K562 (cell line): Measurements from ENCODE around the gene HAPLN2. TPM values are rescaled to one million over a fixed set of nuclear protein-coding genes. Genes with fewer than 3 reads are reported as not detected.

Experiments used
- CBX8 ChIP-seq: fragments of 200-600 bp; sonication (generic); IDR thresholded peaks from 2 replicates; pipeline ENCODE4 v1.6.1; 2012; ENCODE audit warnings: borderline replicate concordance, mixed run types, low read depth, mild to moderate bottlenecking, moderate library complexity, mixed read lengths, low read length, control low read depth, inconsistent platforms; ENCODE audit not compliant: poor library complexity, severe bottlenecking; ENCODE audit errors: extremely low read depth
- CREBBP ChIP-seq: IDR thresholded peaks from one replicate; pipeline ENCODE4 v1.6.1; 2012; ENCODE audit warnings: low read depth, mild to moderate bottlenecking, control low read depth, inconsistent platforms, low read length
- GTF2E2 ChIP-seq: fragments of 200-800 bp; sonication (Bioruptor generic); IDR thresholded peaks from 2 replicates; pipeline ENCODE4 v1.6.1; 2016; ENCODE audit warnings: missing genetic modification characterization, missing compliant biosample characterization
- HNRNPLL ChIP-seq: fragments of 200-400 bp; formaldehyde crosslinking; IDR thresholded peaks from 2 replicates; pipeline ENCODE4 v1.6.1; 2017; ENCODE audit warnings: low read length, low read depth, mild to moderate bottlenecking; ENCODE audit not compliant: poor library complexity, severe bottlenecking
- MYC ChIP-seq, 2 experiments: fragments of 250-450 bp in 1 of 2; sonication (Bioruptor Pico) in 1 of 2; IDR thresholded peaks; 2 replicates each; pipeline versions ENCODE4 v1.5.1 to v1.6.1; 2012 to 2021; ENCODE audit warnings: low read depth in 2 of 2, borderline replicate concordance in 1 of 2, improper control_type of control experiment in 1 of 2, low read length in 1 of 2, mild to moderate bottlenecking in 1 of 2, moderate library complexity in 1 of 2
- NCOR1 ChIP-seq: fragments of 450-650 bp; IDR thresholded peaks from 2 replicates; pipeline ENCODE4 v1.6.1; 2016; ENCODE audit warnings: mild to moderate bottlenecking, moderate library complexity
- POLR2H ChIP-seq: IDR thresholded peaks from 2 replicates; pipeline ENCODE4 v1.6.1; 2016; ENCODE audit warnings: missing genetic modification characterization, low read depth, mild to moderate bottlenecking, control low read depth, missing compliant biosample characterization, moderate library complexity
- PTTG1 ChIP-seq: fragments of 450-650 bp; IDR thresholded peaks from 2 replicates; pipeline ENCODE4 v1.6.1; 2016; ENCODE audit warnings: low read depth, mild to moderate bottlenecking, missing genetic modification characterization, missing compliant biosample characterization
- RBM39 ChIP-seq: fragments of 200-400 bp; formaldehyde crosslinking; optimal IDR thresholded peaks from 2 replicates; pipeline ENCODE3; 2018; ENCODE audit warnings: low read depth, low read length
- THRA ChIP-seq: fragments of 450-650 bp; IDR thresholded peaks from 2 replicates; pipeline ENCODE4 v1.6.1; 2017; ENCODE audit warnings: mild to moderate bottlenecking, moderate library complexity
- TRIM28 ChIP-seq: fragments of 450-650 bp; IDR thresholded peaks from 2 replicates; pipeline ENCODE4 v1.6.1; 2017
- ZNF644 ChIP-seq: fragments of 200-800 bp; sonication (Bioruptor generic); IDR thresholded peaks from 2 replicates; pipeline ENCODE4 v1.6.1; 2016; ENCODE audit warnings: low read depth, missing genetic modification characterization, missing compliant biosample characterization
- ZNF695 ChIP-seq: fragments of 450-650 bp; formaldehyde crosslinking; IDR thresholded peaks from 2 replicates; pipeline ENCODE4 v1.4.0; 2020; ENCODE audit warnings: mild to moderate bottlenecking, moderate library complexity
- polyA plus RNA-seq, 8 experiments: library from polyadenylated mRNA; depleted of rRNA in 4 of 8; stranded (reverse) in 5 of 8; unstranded in 3 of 8; fragments of >200 nt; fragmentation: Nextera tagmentation in 2 of 8; fragmentation: Illumina TruSeq in 1 of 8; extraction: Ambion mirVana in 2 of 8; extraction: Trizol in 1 of 8; gene quantifications; 2 replicates each; pipeline versions ENCODE4 v1.2.1 to v1.2.3, GENCODE V29; 2011 to 2014; ENCODE audit warnings: inconsistent platforms in 1 of 8, missing spikeins in 1 of 8
- total RNA-seq, 7 experiments: library from RNA; depleted of rRNA in 6 of 7; stranded (reverse); fragments of >200 nt in 6 of 7; fragmentation: Illumina TruSeq in 2 of 7; extraction: Trizol in 2 of 7; gene quantifications; 2 replicates each; pipeline versions ENCODE4 v1.2.1 to v1.2.3, GENCODE V29; 2011 to 2021; ENCODE audit warnings: low replicate concordance in 1 of 7
- TF ChIP-seq, protein P1 (sequence below), 2 experiments: fragments of 450-650 bp in 1 of 2; sonication (generic) in 1 of 2; formaldehyde crosslinking in 1 of 2; IDR thresholded peaks; 2 replicates each; pipeline versions ENCODE4 v1.7.1 to v1.9.0; 2016 to 2022; ENCODE audit warnings: inconsistent platforms in 1 of 2, mild to moderate bottlenecking in 1 of 2, missing genetic modification reagents in 1 of 2

The HAPLN2 gene
- total and polyA plus RNA-seq, 9 of the 15 experiments (the other 6 are each of a cell fraction or from before 2014, with no cell fraction given): 0.14 to 5.2 (median 3.8) TPM; not detected in 4

DNA sequence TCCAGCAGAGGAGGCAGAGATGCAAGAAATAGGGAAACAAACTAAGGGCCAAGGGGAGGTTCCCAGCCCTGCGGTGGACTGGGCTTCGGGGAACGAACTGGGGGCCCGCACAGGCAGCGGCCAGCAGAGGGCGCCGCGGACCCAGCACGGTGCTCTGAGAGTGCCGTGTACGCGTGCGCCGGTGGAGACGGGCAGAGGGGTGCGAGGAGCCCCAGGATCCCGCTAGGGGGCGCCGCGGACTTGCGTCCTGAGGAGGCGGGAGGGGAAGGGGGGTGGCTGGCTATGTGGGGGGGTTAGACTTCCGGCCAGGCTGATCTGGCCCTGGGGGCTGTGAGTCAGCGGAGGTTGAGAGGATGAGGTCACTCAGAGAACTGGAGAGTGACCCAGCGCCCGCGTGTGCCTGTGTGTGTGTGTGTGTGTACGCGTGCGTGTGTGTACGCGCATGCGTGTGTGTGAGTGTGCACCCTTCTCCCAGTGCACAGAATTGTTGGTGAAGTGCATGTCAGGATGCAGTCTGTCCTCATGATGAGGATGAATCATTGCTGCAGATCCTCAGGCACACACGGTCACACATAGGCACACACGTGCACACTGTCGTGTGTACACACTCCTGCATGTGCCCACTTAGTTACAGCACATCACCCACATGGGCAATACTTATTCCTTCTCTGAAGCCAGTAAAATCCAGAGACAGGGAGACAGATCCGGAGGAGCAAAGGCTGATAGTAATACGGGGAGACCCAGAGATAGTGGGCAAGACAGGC is 41.0 kb downstream of the HAPLN2 start (continued):
- TF ChIP-seq, protein P1, sequence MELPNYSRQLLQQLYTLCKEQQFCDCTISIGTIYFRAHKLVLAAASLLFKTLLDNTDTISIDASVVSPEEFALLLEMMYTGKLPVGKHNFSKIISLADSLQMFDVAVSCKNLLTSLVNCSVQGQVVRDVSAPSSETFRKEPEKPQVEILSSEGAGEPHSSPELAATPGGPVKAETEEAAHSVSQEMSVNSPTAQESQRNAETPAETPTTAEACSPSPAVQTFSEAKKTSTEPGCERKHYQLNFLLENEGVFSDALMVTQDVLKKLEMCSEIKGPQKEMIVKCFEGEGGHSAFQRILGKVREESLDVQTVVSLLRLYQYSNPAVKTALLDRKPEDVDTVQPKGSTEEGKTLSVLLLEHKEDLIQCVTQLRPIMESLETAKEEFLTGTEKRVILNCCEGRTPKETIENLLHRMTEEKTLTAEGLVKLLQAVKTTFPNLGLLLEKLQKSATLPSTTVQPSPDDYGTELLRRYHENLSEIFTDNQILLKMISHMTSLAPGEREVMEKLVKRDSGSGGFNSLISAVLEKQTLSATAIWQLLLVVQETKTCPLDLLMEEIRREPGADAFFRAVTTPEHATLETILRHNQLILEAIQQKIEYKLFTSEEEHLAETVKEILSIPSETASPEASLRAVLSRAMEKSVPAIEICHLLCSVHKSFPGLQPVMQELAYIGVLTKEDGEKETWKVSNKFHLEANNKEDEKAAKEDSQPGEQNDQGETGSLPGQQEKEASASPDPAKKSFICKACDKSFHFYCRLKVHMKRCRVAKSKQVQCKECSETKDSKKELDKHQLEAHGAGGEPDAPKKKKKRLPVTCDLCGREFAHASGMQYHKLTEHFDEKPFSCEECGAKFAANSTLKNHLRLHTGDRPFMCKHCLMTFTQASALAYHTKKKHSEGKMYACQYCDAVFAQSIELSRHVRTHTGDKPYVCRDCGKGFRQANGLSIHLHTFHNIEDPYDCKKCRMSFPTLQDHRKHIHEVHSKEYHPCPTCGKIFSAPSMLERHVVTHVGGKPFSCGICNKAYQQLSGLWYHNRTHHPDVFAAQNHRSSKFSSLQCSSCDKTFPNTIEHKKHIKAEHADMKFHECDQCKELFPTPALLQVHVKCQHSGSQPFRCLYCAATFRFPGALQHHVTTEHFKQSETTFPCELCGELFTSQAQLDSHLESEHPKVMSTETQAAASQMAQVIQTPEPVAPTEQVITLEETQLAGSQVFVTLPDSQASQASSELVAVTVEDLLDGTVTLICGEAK (IDR thresholded peaks at IDR 0.05): peak; percentile 70
- TF ChIP-seq, protein P1 (CRISPR knock-in tag; IDR thresholded peaks at IDR 0.05): no peak
- TF ChIP-seq HNRNPLL (no peak), CREBBP (no peak), NCOR1 (peak; percentile 89), CBX8 (no peak), POLR2H (no peak), RBM39 (no peak), MYC (IDR thresholded peaks at IDR 0.05; ENCODE audit: low read depth, low read length) (peak; percentile 84), MYC (CRISPR knock-in tag; IDR thresholded peaks at IDR 0.05; ENCODE audit: borderline replicate concordance, low read depth) (peak; percentile 90), PTTG1 (tag) (no peak), GTF2E2 (tag) (no peak), TRIM28 (no peak), ZNF695 (CRISPR knock-in tag) (no peak), ZNF644 (tag) (no peak), THRA (no peak)
